Stimulated activated CD4-positive, alpha-beta T cell treated with anti-CD3 and anti-CD28 coated beads, Interleukin-2, amount 100 ng/mL, for 4 hours (primary cell): ENCODE data around the gene NLRP10.
"Not testable (repeated sequence)": the region's sequence is repeated elsewhere in the genome, so short reads cannot be mapped to it uniquely, and the experiment has no call there.

Experiments
- DNase-seq: peaks from one replicate; pipeline ENCODE4 v3.0.0-alpha.2; 2020; ENCODE audit warnings: low read depth

Gene NLRP10, protein sequence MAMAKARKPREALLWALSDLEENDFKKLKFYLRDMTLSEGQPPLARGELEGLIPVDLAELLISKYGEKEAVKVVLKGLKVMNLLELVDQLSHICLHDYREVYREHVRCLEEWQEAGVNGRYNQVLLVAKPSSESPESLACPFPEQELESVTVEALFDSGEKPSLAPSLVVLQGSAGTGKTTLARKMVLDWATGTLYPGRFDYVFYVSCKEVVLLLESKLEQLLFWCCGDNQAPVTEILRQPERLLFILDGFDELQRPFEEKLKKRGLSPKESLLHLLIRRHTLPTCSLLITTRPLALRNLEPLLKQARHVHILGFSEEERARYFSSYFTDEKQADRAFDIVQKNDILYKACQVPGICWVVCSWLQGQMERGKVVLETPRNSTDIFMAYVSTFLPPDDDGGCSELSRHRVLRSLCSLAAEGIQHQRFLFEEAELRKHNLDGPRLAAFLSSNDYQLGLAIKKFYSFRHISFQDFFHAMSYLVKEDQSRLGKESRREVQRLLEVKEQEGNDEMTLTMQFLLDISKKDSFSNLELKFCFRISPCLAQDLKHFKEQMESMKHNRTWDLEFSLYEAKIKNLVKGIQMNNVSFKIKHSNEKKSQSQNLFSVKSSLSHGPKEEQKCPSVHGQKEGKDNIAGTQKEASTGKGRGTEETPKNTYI

DNA sequence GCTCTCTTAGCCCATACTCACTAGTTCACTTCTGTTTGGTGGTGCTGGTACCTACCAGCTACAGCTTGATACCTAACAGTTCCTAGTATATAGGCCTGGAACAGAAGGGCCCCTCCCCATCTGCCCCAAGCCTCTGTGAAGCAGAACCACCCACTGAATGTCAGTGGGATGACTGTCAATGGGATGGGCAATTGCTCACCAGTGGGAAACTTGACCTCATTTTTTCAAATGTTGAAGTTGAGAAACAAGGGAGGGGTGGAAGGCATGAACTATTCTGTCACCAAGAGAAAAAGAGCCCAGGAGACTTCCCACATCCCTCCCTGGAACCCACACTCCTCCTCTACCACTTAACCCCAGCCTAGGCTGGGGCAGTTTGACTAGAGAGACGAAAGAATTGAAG is at the start of gene NLRP10:
TSS of gene NLRP10 (minus strand) at position 62 of the 400 bp plus-strand sequence. CDS start 1,952 bp downstream, outside the sequence.
- no peak for DNase-seq

DNA sequence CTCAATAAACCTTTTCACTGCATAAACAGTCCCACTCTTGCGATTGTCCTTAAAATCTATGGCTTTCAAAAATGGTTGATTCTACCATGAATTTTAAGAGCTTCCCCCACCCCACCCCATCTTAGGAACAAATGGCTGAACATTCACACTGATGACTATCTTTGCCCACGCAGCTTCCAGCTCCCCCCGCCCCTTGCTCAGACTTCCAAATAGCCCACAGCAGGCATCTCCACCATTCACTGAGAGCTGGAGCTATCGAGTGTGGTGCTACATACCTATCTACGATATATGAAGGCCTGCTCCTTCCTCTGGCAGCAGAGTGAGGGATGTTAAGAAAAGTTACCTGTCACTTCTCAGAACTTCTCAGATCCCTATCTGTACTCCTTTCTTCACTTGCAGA is 48.6 kb upstream of the NLRP10 start:
- DNase-seq = no peak

DNA sequence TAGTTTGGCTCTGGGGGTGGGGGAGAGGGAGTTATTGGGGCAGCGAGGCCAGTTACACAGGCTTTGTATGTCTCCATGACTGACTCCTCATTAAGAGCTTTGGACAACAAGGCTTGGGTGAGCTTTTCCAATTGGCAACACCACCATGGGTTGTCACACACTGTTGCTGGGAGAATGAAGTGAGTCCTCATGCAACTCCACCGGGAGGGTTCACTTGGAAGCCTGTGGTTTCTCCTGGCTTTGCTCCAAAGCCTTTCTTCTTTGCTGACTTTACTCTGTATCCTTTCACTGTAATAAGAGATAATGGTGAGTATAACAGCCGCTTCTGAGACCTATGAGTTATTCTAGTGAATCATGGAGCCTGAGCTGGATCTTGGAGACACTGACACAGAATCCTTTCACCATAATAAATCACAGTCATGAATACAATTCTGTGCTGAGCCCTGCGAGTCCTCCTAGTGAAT is 46.8 kb upstream of the NLRP10 start:
- DNase-seq = no peak

DNA sequence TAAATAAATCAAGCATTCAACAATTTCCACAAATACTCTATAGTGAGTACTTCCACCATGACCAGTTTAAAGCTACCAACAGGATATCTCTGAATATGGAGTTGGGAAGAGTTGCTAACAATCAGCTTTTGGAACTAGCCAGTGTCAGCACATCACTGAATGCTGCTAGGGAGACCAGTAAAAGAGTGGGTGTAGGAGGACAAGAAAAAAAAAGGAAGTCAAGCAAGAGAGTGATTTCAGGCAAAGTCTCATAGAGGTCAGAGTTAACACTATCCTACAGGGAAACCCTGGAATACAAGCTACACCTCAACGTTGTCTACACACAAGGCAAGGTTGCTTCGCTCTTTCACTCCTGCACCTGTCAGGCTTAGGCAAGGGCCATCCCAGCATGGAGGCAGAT is 46.1 kb upstream of the NLRP10 start:
- no peak for DNase-seq

DNA sequence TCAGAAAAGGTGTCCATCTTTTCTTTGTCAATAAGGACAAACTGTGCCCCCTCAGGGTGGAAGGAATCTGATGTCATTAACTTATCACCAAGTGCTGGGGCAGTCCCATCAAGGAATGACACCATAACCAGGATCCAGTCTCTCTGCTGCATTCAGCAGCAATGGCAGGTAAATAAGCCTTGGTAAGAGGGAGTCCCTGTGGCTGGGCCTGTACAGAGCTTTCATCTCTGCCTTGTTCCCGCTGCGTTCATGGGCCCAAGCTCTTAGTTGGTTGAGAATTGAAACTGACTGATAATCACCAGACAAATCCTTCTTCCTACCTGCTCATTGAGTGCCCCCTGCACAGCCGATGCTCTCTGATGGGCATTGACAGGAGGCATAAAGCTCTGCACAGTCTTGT is 44.6 kb upstream of the NLRP10 start:
- DNase-seq = no peak

DNA sequence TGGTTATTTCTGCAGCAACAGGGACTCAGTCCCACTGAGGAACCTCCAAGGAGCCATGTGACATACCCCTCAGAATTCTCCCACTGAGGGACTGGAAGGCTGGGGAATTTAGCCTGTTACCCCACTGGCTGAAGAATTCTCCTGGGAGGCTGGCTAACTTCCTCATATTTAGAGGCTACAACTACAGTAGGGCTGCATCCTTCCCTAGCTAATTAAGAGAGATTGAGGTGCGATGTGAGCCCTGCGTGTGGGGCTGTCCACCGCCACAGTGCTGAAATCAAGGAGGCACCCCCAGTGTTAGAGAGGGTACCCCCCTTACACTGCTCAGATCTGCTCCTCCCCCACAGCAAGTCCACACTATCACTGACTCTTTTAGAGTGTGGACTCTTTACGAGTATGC is 43.0 kb upstream of the NLRP10 start:
- no peak for DNase-seq

DNA sequence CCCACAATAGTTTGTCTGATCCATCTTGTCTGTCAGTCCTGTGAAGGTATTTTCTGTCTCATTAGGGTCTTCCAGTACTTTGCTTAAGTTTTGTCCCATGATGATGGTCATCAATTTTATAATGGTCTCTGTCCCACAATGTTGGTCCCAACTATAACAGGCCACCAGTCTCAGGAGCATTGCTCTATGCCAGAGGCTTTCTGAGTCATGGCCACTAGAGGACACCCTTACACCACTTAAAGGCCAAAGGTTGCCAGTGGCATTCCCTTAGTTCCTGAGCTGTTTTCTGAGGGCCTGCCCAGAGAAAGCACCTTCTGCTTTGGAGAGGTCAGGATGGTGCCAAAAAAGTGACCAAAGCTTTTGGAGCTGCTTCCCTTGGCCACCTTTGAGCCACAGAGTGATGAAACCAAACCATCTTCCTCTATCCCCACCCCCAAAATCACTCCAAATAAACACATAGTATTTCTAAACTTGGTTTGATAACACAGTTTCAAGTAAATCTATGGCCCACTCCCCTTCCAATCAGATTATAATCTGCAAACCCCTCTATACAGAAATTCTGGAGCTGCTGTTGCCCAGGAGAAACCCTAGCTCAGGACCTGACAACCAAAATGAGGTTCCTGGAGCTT is 41.2 kb upstream of the NLRP10 start:
- DNase-seq = peak; percentile 33

DNA sequence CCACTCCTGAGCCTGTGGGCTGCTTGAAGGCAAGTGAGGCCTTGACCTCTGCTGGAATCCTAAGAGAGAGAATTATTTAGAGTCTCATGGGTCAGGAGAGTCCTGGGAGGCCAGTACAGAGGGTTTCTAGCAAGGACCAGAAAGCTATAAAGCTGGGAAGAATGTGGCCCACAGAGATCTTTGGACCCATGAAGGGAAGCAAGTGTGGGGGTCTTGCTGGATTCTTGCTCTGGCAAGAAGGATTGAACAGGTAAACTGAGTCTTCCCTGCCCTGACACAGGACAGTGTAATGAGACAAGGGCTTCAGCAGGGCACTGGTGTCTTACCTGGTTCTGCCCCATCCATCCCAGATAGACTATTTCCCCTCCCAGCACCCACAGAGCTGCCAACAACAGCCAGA is 40.3 kb upstream of the NLRP10 start:
- DNase-seq = no peak

DNA sequence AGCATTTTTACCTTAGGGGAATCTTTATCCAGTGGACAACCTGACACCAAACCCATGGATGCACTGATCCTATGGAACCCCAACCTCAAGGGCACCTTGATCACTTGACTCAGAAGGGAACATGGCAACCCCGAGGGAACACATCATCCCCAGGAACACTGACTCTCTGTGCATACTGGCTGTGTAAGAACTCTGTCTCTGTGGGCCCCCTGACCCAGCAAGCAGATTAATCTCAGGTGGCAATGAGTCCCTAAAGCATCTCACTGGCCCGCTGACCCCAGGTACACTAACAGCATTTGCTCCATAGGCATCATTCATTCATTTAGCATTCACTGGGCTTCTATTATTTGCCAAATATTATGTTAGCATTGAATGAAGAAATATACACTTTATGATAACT is 38.8 kb upstream of the NLRP10 start:
- no peak for DNase-seq

DNA sequence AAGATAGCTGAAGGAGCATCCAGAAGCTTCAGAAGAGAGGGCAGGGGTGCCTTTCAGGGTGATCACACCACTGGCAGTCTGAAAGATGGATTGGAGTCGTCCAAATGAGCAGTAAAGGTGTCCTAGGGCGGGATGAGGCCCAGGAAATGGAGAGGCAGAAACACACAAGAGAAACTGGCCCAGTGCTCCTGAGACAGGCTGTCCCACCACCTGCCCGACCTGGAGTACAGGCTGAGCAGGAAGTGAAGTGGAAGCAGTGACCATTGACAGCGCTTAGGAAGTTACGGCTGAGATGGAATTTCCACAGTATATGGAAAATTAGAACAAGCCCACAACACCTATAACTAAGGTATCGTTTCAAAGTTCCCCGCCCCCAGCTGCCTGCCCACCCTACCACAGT is 37.9 kb upstream of the NLRP10 start:
- no peak for DNase-seq

DNA sequence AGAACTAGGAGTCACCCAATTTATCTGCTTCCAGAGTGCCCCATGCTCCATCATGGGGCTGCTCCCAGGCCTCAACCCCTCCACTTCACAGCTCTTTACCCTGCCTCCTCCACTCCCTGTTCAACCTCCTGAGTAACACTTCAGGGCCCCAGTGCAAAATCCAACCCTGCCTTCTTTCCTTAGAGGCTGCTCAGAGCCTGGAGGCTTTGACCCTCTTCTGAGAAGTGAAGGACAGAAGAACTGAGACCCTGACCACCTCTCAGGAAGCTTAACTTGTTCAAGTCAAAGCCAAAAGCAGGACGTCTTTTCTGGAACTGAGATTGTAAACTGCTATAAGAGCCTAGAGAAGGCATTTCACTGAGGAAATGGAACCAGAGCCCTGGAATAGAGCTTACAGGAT is 37.4 kb upstream of the NLRP10 start:
- DNase-seq = no peak

DNA sequence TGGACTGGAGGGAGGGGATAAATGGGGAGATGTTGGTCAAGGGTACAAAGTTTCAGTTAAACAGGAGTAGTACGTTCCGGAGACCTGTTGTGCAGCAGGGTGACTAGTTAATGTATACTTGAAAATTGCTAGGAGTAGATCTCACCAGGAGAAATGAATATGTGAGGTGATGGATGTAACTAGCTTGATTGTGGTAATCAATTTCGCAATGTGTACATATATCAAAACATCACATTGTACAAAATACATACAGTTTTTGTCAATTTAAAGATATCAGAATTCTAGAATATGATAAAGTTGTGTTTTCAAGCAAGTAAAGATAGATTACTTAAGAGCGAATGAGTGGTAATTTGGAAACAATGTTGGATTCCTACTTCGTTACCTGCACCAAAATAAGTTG is 35.1 kb upstream of the NLRP10 start:
- no peak for DNase-seq

DNA sequence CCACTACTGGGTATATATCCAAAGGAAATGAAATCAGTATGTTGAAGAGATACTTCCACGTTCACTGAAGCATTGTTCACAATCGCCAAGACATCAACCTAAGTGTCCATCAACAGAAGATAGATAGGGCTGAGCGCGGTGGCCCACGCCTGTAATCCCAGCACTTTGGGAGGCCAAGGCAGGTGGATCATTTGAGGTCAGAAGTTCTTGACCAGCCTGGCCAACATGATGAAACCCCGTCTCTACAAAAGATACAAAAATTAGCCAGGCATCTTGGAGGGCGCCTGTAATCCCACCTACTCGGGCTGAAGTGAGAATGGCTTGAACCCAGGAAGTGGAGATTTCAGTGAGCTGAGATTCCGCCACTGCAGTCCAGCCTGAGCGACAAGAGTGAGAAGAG is 34.5 kb upstream of the NLRP10 start:
- DNase-seq = no peak

DNA sequence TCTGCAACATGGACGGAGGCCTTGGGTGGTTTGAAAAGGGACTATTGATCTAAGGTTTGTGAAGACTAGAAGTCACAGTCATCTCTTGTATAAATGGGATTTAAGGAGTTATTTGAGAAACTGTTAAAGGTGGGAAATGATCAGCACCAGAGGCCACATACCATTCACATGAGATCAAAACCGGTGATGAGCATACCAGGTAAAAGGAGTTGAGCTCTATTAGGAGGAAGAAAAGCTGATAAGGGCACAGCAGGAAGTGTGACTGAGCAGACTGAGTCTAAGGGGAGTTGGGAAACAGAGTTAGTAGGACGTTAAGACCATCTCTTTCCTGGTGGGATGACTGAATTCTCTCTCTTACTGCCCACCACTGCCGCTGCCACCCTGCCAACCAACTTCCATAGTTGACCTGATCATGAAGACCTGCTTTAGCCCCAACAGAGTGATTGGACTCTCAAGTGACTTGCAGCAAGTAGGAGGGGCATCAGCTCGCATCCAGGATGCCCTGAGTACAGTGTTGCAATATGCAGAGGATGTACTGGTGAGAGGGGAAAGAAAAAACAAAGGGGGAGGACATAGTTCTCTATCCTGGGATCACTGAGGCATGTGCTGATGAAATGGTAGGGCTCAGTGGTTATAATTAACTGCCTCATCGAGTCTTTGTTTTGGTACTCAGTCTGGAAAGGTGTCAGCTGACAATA is 29.5 kb upstream of the NLRP10 start:
- DNase-seq = no peak

DNA sequence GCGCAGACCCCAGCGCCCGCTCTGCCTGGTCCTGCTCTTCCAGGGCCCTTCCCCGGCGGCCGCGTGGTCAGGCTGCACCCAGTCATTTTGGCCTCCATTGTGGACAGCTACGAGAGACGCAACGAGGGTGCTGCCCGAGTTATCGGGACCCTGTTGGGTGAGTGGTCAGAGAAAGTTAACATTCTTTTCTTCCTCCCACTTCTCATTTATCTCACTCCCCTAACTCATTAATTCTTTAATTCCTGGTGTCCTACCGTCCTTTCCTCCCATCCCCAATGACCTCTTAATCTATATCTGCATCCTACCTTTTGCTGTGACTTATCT is 22.3 kb upstream of the NLRP10 start:
- not testable (repeated sequence) for DNase-seq

DNA sequence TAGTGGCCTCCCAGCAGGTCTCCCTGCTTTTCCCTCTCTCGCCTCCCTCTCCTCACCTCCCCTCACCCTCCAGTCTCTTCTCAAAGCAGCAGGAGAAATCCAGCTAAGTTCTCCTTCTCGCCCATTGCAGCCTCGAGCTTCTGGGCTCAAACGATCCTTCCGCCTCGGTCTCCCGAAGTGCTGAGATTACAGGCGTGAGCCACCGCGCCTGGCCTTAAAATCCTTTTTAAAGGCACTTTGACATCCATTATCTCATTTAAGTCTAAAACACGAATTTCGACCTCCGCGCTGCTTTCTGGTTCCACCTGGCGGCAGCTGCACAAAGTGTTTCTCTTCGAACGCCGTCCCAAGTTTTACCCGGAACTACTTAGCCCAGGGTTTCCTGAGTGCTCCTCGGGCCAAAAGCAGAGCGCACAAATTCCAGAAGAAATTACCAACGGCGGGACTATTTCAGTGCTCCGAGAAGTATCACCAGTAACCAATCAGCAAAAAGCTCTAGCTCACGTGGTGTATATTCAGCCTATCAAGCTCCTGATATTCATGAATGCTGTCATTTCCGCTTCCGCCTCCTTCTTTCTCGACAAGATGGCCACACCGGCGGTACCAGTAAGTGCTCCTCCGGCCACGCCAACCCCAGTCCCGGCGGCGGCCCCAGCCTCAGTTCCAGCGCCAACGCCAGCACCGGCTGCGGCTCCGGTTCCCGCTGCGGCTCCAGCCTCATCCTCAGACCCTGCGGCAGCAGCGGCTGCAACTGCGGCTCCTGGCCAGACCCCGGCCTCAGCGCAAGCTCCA is 21.7 kb upstream of the NLRP10 start, which contains the start of gene EIF3F:
TSS of gene EIF3F (plus strand) at position 570 of the 792 bp plus-strand sequence. CDS start at position 586, 16 bp downstream.
- DNase-seq = peak; percentile 84

DNA sequence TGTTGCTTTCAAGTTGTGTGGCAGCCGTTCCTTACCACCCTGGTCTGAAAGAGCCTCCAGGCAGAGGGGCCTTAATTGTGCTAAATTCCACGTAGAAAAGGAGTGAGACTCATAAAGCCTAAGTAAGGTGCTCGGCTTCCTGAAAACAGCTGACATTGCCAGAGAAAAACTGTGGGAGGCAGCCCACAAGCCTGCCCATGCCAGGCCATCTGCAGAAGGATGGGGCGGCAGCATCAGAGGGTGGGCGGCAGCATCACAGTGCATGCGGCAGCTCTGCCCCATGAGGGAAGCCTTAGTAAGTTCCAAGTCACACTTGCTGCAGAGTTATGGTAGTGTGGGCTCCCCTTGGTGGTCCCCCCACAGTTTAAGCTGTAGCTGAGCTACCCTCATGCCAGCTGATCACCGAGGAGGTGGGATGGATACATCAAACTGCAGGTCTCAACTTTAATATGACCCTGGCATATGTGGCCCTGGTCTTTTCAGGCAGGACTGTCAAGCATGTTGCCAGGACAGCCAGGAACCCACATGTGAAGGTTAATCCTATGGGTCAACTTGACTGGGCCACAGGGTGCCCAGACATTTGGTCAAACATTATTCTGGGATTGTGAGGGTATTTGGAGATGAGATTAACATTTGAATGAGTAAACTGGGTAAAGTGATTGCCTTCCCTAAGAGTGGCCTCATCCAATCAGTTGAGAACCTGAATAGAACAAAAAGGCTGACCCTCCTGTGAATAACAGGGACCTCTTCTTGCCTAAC is 18.8 kb upstream of the NLRP10 start:
- DNase-seq = no peak

DNA sequence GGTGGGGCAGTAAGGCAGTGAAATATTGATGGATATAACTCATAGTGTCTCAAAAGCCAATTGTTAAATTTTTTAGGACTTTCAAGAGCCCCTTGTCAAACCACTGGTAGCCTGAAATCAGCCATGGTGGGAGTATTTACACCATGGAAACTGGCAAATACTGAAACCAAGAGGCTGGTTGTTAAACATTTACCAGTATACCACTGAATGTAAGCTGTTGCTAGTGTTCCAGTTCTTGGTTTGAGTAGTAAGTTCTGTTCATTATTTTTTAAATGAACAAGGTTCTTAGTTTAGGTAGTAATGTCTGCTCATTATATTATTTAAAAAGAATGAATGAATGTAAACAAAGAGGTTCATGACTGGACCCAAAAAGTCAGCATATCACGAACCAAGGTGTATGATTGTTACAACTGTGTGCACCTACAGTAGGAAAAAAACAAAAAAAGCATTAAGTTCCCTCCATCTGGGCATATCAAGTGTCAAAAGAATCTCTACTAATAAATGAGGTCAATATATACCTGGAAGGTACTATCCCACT is 17.4 kb upstream of the NLRP10 start:
- no peak for DNase-seq

DNA sequence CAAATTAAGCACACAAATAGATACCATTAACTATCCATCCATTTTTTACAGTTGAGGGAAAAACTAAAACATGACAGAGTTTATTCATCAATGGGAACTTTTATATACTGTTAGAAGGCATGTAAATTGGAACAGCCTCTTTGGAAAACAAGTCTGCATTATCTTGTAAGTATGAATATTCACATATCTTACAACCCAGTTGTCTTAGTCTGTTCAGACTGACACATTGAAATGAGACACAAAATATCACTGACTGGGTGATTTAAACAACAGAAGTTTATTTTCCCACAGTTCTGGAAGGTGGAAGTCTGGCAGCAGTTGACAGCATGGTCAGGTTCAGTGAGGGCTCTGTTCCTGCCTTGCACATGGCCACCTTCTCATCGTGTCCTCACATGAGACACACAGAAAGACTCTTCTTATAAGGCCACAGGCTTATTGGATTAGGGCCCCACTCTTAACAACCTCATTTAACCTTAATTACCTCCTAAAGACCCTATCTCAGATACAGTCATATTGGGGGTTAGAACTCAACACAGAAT is 16.4 kb upstream of the NLRP10 start:
- no peak for DNase-seq

DNA sequence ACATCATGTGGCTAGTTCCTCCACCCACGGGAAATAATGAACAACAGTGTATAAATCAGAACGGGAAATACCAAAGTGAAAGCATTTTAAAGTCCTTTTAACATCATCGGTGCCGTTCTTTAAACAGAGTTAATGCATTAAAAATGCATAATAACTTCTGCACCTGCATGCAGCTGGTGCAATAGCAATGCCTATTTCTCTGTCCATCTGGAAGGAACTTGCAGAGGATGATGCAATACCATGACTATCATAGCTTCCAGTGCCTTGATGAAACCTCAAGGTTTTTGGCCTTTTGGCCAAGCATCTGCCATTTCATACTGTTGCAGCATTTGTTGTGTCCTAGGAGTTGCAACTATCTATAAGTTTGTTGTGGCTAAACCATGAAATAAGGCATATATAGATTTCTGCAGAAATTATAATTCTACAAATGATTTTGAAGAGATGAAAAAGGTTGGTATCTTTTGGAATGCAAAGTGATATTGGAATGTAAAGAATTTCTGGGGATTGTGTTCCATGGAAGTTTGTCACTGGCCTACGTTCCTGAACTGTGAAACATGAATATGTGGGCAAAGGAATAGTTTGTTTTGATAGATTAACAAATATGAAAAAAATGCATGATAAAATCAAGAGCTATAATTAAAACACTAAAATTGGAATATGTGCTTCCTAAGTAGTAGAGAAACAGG is 12.1 kb upstream of the NLRP10 start:
- no peak for DNase-seq
